GM12875 (cell line): ENCODE results near the gene KCNMA1.

Experiments
- H3K4me3 ChIP-seq: one replicate; pipeline ENCODE4 v1.5.1; 2011; ENCODE audit warnings: low read depth, low read length, control low read depth
- CTCF ChIP-seq: IDR thresholded peaks from 2 replicates; pipeline ENCODE4 v1.5.1; 2011; ENCODE audit warnings: low read depth, mild to moderate bottlenecking, control low read depth, inconsistent platforms, low read length, moderate library complexity, borderline replicate concordance; ENCODE audit not compliant: insufficient read depth

The KCNMA1 gene

GRCh38 chr10:77625379-77625778, 12.2 kb downstream of the KCNMA1 start:
- no peak overlapping the region for H3K4me3 ChIP-seq
- TF ChIP-seq CTCF = no peak

DNA sequence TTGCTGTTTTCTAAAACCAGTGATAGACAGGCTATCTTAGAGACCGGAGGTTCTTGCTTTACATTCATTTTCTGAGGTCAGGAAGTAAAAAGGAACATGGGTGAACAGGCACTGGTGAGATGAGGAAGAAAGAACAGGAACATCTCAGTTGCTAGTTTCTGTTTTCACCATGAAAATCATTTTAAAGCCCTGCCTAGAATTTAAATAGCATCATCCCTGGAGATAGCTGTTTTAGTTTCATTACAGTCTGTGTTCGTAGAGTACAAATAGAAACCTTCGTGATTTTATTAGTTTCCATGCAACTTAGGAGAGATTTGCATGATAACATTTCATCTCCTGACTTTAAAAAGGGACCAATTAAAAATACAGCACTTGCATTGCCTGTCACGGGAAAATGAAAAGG, 14.7 kb downstream of the KCNMA1 start:
- no peak overlapping the region for H3K4me3 ChIP-seq
- TF ChIP-seq CTCF = no peak

DNA sequence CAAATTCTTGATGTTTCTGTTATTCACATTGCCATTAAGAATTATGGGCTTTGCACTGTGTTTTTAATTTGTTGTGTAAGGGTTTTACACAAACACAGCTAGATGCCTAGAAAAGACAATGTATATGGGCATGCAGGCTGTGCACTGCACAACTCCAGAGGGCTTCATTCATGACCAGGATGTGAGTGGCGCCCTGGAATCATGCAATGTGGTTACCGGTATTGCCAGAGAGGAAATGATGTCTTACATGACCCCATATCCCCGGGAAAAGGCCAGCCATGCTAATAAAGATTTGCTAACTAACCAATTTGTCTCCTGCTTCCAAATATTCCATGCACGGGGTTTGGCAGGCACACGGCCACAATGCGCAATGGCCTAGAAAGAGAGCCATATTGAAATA, 16.9 kb downstream of the KCNMA1 start:
- H3K4me3 ChIP-seq = no peak overlapping the region
- no peak for TF ChIP-seq CTCF

DNA sequence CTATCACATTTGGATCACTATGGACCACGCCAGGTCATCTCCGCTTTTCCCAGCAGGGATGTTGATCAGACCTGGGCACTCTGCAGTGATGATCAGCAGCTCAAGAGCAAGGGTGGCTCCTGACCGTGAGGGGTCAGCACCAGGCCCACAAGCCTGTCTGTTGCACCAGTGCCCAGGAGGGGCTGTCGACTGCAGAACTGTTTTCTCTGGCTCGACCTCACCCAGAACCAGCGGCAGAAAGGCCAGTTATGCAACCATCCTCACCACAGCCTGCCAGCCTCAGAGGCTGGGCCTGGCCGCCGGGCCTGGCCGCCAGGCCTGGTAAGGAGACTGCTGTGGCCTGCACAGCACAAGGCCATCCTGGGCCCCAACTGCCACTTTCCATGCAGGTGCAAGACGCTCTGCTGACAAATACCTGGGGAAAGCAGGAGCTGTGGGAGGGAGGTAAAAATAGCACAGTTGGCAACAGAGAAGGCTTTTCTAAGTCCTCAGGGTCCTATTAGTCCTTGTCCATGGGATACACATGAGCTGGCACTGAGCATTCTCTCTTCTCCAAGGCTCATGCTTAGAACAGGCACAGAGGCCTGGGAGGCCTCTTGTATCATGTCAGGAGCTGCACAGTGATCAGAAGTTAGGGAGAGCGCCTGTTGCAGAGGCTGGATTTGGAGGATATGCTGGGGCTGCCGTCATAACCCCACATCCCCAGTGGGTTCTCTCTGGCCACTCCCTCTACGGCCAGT, 17.5 kb downstream of the KCNMA1 start:
- H3K4me3 ChIP-seq = no peak overlapping the region
- no peak for TF ChIP-seq CTCF

DNA sequence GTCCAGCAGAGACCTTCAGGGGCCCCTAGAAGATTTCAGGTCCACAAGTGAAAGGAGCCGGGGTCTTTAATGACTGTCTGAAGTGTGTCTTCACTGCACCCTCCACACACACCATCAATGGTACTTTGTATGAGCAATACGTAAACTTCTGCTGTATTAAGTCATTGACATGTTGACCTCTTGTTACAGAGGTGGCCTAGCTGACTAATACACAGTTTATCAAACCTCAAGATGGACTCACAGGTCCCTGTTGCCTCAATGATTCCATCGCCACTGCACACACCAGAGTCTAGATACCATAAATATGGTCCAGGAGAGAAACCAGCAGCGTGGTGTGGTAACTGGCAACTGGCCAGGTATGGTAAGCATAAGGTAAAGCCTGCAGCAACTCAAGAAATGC, 19.5 kb downstream of the KCNMA1 start:
- no peak overlapping the region for H3K4me3 ChIP-seq
- TF ChIP-seq CTCF = no peak

DNA sequence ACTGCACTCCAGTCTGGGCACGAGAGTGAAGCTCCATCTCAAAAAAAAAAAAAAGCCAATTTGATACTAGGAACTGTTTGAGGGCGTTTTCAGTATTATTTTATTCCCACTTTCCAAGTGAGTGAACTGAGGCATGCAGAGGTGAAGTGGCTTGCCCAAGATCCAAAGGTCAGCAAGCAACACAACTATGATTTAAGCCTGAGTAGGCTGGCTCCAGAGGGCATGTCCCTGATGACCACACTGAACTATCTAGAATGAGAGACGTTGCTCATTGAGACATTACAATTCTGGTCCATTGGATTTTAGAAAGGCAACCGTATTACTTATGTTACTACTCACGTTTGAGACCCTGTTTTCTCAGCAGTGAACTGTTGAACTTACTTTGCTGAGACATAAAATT, 20.8 kb downstream of the KCNMA1 start:
- no peak for TF ChIP-seq CTCF
- H3K4me3 ChIP-seq = no peak overlapping the region
